ENCODE results near the gene PSME3.
"Not testable (repeated sequence)": the region's sequence is repeated elsewhere in the genome, so short reads cannot be mapped to it uniquely, and the experiment has no call there.

The PSME3 gene

GRCh38 chr17:42849031-42849430, 15.8 kb downstream of the PSME3 start:
- DNase-seq, result no peak
- intact Hi-C loops (cut with DNase I), result no loop called here

GRCh38 chr17:42849451-42850181, 16.4 kb downstream of the PSME3 start:
- intact Hi-C loops (cut with DNase I), result no loop called here
- DNase-seq, result no peak

- no peak for DNase-seq
- intact Hi-C loops (cut with DNase I), result no loop called here
These were observed 17.8 kb downstream of the PSME3 start, which contains the start of gene AOC3 for GRCh38 chr17:42850954-42851353. Gene AOC3, plus strand, starts transcription at chr17:42851199. Its CDS starts 145 bp downstream, at chr17:42851344.

- DNase-seq; intact Hi-C loops (cut with DNase I): not testable (repeated sequence)
These were observed 18.4 kb downstream of the PSME3 start for GRCh38 chr17:42851371-42852240.

- intact Hi-C loops (cut with DNase I), result no loop called here
- DNase-seq, result no peak
These were observed 19.2 kb downstream of the PSME3 start for GRCh38 chr17:42852351-42852750.

- DNase-seq, result no peak
- intact Hi-C loops (cut with DNase I), result no loop called here
These were observed 19.8 kb downstream of the PSME3 start for GRCh38 chr17:42853004-42853403.

GRCh38 chr17:42853597-42853967, 20.4 kb downstream of the PSME3 start:
- no peak for DNase-seq

GRCh38 chr17:42853968-42854790, 21.0 kb downstream of the PSME3 start:
- no peak for DNase-seq
- intact Hi-C loops (cut with DNase I), result no loop called here

More at GRCh38 chr17:42853597-42853967, 20.4 kb downstream of the PSME3 start:
- intact Hi-C loops (cut with DNase I), result no loop called here

GRCh38 chr17:42855048-42855596, 21.9 kb downstream of the PSME3 start:
- intact Hi-C loops (cut with DNase I), result no loop called here
- no peak for DNase-seq

GRCh38 chr17:42856093-42856492, 22.9 kb downstream of the PSME3 start:
- intact Hi-C loops (cut with DNase I); DNase-seq: not testable (repeated sequence)

- DNase-seq; intact Hi-C loops (cut with DNase I): not testable (repeated sequence)
These were observed 23.3 kb downstream of the PSME3 start for GRCh38 chr17:42856516-42856915.

GRCh38 chr17:42857389-42857788, 24.2 kb downstream of the PSME3 start:
- peak in 1 of 10 donors; percentile 7 for DNase-seq

GRCh38 chr17:42865638-42866094, 32.5 kb downstream of the PSME3 start:
- DNase-seq, result peak in 2 of 10 donors; percentile 2 to 8
- intact Hi-C loops (cut with DNase I), result no loop called here

More at GRCh38 chr17:42857389-42857788, 24.2 kb downstream of the PSME3 start:
- intact Hi-C loops (cut with DNase I), result no loop called here

GRCh38 chr17:42866216-42866615, 33.0 kb downstream of the PSME3 start:
- DNase-seq, result peak in 2 of 10 donors; percentile 5 to 38
- intact Hi-C loops (cut with DNase I), result no loop called here

- intact Hi-C loops (cut with DNase I), result no loop called here
- DNase-seq, result peak in 3 of 10 donors; percentile 24 to 59 (median 29)
These were observed 33.7 kb downstream of the PSME3 start for GRCh38 chr17:42866631-42867575.

- intact Hi-C loops (cut with DNase I), result not testable (repeated sequence)
- DNase-seq, result peak in 3 of 10 donors; percentile 20 to 69 (median 27)
These were observed 34.6 kb downstream of the PSME3 start for GRCh38 chr17:42867694-42868261.

GRCh38 chr17:42868338-42868737, 35.1 kb downstream of the PSME3 start:
- intact Hi-C loops (cut with DNase I), result no loop called here

GRCh38 chr17:42871647-42872046, 38.5 kb downstream of the PSME3 start:
- intact Hi-C loops (cut with DNase I), result no loop called here
- DNase-seq, result peak in 2 of 10 donors; percentile 6 to 7

More at GRCh38 chr17:42868338-42868737, 35.1 kb downstream of the PSME3 start:
- DNase-seq, result peak in 2 of 10 donors; percentile 46 to 55
